ENCODE results near the gene MYADML2.

DNA sequence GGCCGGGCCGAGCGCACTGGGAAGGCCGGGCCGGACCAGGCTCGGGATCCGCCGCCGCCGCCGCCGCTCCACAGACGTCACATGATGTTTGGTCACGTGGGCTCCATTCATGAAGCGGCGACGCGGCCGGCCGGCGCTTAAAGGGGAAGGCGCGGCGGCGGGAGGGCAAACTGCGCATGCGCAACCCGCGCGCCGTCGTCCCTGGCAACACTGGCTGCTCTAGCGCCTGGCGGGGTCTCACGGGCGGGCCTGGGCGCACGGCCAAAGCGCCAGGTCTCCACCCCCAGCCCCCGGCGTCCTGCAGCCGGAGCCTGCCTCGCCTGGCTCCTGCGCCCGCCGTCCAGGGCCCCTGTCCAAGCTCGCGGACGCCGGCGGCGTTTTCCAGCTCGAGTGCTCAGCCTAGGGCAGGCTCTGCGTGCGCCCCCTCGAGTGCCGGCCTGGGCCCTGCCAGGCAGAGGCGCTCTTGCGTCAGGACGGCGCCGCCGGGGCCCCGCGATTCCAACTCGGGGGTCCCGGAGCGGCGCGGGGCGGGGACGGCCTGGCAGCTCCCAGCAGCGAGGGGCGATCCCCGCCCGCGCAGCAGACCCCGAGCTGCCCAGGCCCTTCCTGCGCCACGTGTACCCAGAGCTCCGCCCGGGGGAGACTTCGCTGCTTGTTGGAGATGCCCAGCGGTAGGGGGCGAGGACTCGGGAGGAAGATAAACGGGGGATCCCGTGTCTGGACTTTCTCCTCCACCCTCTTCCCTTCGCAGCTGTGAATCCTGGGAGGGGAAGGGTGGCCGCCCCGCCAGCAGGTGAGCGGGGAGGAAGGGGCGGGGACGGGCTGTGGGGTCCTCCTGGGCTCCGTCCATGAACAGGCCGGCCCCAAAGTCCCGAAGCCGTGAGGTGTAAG lies 19.1 kb downstream of the MYADML2 start, which contains the start of gene MAFG:
- TF ChIP-seq POLR2A (IDR thresholded peaks at IDR 0.05), result peak; percentile 92 to 95
- TF ChIP-seq, protein P1, sequence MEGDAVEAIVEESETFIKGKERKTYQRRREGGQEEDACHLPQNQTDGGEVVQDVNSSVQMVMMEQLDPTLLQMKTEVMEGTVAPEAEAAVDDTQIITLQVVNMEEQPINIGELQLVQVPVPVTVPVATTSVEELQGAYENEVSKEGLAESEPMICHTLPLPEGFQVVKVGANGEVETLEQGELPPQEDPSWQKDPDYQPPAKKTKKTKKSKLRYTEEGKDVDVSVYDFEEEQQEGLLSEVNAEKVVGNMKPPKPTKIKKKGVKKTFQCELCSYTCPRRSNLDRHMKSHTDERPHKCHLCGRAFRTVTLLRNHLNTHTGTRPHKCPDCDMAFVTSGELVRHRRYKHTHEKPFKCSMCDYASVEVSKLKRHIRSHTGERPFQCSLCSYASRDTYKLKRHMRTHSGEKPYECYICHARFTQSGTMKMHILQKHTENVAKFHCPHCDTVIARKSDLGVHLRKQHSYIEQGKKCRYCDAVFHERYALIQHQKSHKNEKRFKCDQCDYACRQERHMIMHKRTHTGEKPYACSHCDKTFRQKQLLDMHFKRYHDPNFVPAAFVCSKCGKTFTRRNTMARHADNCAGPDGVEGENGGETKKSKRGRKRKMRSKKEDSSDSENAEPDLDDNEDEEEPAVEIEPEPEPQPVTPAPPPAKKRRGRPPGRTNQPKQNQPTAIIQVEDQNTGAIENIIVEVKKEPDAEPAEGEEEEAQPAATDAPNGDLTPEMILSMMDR (IDR thresholded peaks at IDR 0.05 in 4 of 5, conservative IDR thresholded peaks at IDR 0.05 in 1 of 5), result peak in 4 of 5 experiments; percentile 1 to 20 (median 19)
